Measurements from ENCODE around the gene FAM13B.

GRCh38 chr5:138029501-138029900 lies 3.4 kb downstream of the FAM13B start:
- TF ChIP-seq CTCF (IDR thresholded peaks at IDR 0.05; ENCODE audit: low read depth, low read length) (no peak), MAX (IDR thresholded peaks at IDR 0.05; ENCODE audit: low read depth, low read length) (no peak), POLR2A (IDR thresholded peaks at IDR 0.05; ENCODE audit: extremely low read depth, insufficient read length) (no peak), MYC (IDR thresholded peaks at IDR 0.05; ENCODE audit: low read depth, low read length) (no peak)

Measured in NB4 (cell line).